Measurements from ENCODE around the gene FOXI1.

DNA sequence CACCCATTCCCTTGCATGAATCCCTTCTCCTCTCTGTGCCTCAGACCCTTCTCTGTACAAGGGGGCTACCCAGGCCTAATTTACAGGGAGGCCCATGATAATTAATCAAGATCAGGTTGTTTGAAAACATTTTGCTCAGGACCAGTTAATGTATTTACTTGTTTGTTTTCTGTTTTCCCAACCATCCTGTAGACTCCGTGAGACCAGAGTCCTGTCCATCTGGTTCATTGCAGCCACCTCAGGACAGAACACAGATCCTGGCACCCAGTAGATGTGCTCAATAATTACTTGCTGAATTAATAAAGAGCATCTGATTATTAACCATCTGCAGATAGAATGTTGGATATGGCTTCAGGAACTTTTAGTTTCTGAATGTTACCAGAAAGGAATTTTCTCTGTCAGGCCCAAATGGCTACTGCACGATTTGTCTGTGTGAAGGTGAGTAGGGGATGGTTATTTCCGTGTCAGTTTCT is 27.3 kb downstream of the FOXI1 start:
- TF ChIP-seq, protein P1, sequence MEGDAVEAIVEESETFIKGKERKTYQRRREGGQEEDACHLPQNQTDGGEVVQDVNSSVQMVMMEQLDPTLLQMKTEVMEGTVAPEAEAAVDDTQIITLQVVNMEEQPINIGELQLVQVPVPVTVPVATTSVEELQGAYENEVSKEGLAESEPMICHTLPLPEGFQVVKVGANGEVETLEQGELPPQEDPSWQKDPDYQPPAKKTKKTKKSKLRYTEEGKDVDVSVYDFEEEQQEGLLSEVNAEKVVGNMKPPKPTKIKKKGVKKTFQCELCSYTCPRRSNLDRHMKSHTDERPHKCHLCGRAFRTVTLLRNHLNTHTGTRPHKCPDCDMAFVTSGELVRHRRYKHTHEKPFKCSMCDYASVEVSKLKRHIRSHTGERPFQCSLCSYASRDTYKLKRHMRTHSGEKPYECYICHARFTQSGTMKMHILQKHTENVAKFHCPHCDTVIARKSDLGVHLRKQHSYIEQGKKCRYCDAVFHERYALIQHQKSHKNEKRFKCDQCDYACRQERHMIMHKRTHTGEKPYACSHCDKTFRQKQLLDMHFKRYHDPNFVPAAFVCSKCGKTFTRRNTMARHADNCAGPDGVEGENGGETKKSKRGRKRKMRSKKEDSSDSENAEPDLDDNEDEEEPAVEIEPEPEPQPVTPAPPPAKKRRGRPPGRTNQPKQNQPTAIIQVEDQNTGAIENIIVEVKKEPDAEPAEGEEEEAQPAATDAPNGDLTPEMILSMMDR (IDR thresholded peaks at IDR 0.05; ENCODE audit: low read length) = no peak
- no peak for TF ChIP-seq EZH2 (IDR thresholded peaks at IDR 0.05; ENCODE audit: borderline replicate concordance, low read length)

Measured in OCI-LY1 (cell line).